OCI-LY1 (cell line): ENCODE data around the gene MYO18A.

Experiments used
- H2AFZ ChIP-seq: fragments of 200-600 bp; sonication (generic), shearing (Covaris generic); 2 replicates; pipeline ENCODE4 v1.6.0; 2014; ENCODE audit warnings: antibody characterized with exemption, mild to moderate bottlenecking, low read length
- H3F3A ChIP-seq: fragments of 200-600 bp; sonication (generic), shearing (Covaris generic); 2 replicates; pipeline ENCODE4 v1.6.0; 2014; ENCODE audit warnings: mild to moderate bottlenecking, antibody characterized with exemption, low read length, moderate library complexity; ENCODE audit not compliant: insufficient read depth
- H3K27ac ChIP-seq: fragments of 200-600 bp; sonication (generic); 2 replicates; pipeline ENCODE4 v1.5.1; 2014; ENCODE audit warnings: low read length, mixed run types, mild to moderate bottlenecking, low read depth; ENCODE audit not compliant: poor library complexity, severe bottlenecking
- H3K27me3 ChIP-seq: fragments of 200-600 bp; sonication (generic); 2 replicates; pipeline ENCODE4 v1.6.0; 2014; ENCODE audit warnings: antibody characterized with exemption, mild to moderate bottlenecking, low read length, moderate library complexity; ENCODE audit not compliant: insufficient read depth
- H3K36me3 ChIP-seq: fragments of 200-600 bp; sonication (generic); 2 replicates; pipeline ENCODE4 v1.6.1; 2014; ENCODE audit warnings: mild to moderate bottlenecking, antibody characterized with exemption, low read length, moderate library complexity, mixed read lengths; ENCODE audit not compliant: insufficient read depth
- H3K4me1 ChIP-seq: fragments of 200-600 bp; sonication (generic); 2 replicates; pipeline ENCODE4 v1.5.1; 2014; ENCODE audit warnings: mild to moderate bottlenecking, low read length, moderate library complexity; ENCODE audit not compliant: insufficient read depth, severe bottlenecking
- H3K4me2 ChIP-seq: fragments of 200-600 bp; sonication (generic), shearing (Covaris generic); 2 replicates; pipeline ENCODE4 v1.6.1; 2014; ENCODE audit warnings: low read length
- H3K4me3 ChIP-seq: fragments of 200-600 bp; sonication (generic); 2 replicates; pipeline ENCODE4 v1.5.1; 2014; ENCODE audit warnings: low read length, low read depth, mild to moderate bottlenecking, mixed read lengths; ENCODE audit not compliant: poor library complexity, severe bottlenecking
- H3K79me2 ChIP-seq: fragments of 200-600 bp; shearing (Covaris generic); 2 replicates; pipeline ENCODE4 v1.6.1; 2016; ENCODE audit warnings: mixed run types, low read length, mixed read lengths; ENCODE audit not compliant: insufficient read depth
- H3K9ac ChIP-seq: fragments of 200-600 bp; sonication (generic), shearing (Covaris generic); 2 replicates; pipeline ENCODE4 v1.6.1; 2014; ENCODE audit warnings: mild to moderate bottlenecking, low read length, mixed read lengths
- H3K9me2 ChIP-seq: fragments of 200-600 bp; sonication (generic), shearing (Covaris generic); 2 replicates; pipeline ENCODE4 v1.6.1; 2014; ENCODE audit warnings: low read depth, mild to moderate bottlenecking, low read length, mixed read lengths
- H3K9me3 ChIP-seq: fragments of 200-600 bp; shearing (Covaris generic); 2 replicates; pipeline ENCODE4 v1.6.1; 2014; ENCODE audit warnings: low read length, mixed read lengths
- H4K20me1 ChIP-seq: fragments of 200-600 bp; sonication (generic), shearing (Covaris generic); 2 replicates; pipeline ENCODE4 v1.6.0; 2016; ENCODE audit warnings: mild to moderate bottlenecking, low read length; ENCODE audit not compliant: insufficient read depth
- EZH2 ChIP-seq: fragments of 200-600 bp; sonication (generic), shearing (Covaris generic); IDR thresholded peaks from 2 replicates; pipeline ENCODE4 v1.8.0; 2017; ENCODE audit warnings: borderline replicate concordance, mixed run types, mild to moderate bottlenecking, antibody characterized with exemption, low read length, moderate library complexity, mixed read lengths
- TF ChIP-seq, protein P1 (sequence below): fragments of 200-600 bp; sonication (generic), shearing (Covaris generic); IDR thresholded peaks from 2 replicates; pipeline ENCODE4 v1.5.1; 2017; ENCODE audit warnings: mild to moderate bottlenecking, antibody characterized with exemption, low read length, moderate library complexity, mixed read lengths

The MYO18A gene

DNA sequence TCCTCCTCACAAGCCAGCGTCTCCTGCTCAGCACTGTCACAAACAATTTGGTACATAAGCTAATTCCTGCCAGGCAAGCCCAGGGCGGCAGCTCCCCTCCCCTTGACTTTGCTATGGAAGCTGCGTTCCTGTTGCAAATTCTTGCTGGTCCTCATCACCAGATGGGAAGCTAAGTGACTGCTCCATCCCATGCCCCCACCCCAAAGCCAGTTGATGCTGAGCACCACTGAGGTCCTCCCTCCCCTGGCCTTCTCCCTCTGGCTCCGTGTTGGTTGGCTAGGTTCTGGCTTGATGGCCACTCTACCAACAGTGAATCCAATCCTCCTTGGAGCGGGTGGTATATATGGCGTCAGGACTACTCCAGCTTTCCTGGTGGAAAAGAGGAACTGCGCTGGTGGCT, 102.9 kb downstream of the MYO18A start:
- no peak overlapping the region for H3K4me2 ChIP-seq
- no peaks in the 10 kb centered on the region for H3K9me3 ChIP-seq
- TF ChIP-seq EZH2, result no peak
- TF ChIP-seq, protein P1, sequence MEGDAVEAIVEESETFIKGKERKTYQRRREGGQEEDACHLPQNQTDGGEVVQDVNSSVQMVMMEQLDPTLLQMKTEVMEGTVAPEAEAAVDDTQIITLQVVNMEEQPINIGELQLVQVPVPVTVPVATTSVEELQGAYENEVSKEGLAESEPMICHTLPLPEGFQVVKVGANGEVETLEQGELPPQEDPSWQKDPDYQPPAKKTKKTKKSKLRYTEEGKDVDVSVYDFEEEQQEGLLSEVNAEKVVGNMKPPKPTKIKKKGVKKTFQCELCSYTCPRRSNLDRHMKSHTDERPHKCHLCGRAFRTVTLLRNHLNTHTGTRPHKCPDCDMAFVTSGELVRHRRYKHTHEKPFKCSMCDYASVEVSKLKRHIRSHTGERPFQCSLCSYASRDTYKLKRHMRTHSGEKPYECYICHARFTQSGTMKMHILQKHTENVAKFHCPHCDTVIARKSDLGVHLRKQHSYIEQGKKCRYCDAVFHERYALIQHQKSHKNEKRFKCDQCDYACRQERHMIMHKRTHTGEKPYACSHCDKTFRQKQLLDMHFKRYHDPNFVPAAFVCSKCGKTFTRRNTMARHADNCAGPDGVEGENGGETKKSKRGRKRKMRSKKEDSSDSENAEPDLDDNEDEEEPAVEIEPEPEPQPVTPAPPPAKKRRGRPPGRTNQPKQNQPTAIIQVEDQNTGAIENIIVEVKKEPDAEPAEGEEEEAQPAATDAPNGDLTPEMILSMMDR, result no peak
- no peak overlapping the region for H3K27ac ChIP-seq
- no peaks in the 10 kb centered on the region for H3F3A ChIP-seq
- H3K27me3 ChIP-seq, result no peaks in the 10 kb centered on the region
- H2AFZ ChIP-seq, result no peak overlapping the region
- peaks cover 22% of the 10 kb centered on the region for H3K36me3 ChIP-seq
- H4K20me1 ChIP-seq, result no peaks in the 10 kb centered on the region
- H3K9me2 ChIP-seq, result no peaks in the 10 kb centered on the region
- H3K79me2 ChIP-seq, result no peaks in the 10 kb centered on the region
- no peak overlapping the region for H3K9ac ChIP-seq
- H3K4me3 ChIP-seq, result no peak overlapping the region
- H3K4me1 ChIP-seq, result no peaks in the 10 kb centered on the region

GRCh38 chr17:29076722-29077121, 103.5 kb downstream of the MYO18A start:
- H3K27ac ChIP-seq, result no peak overlapping the region
- no peak overlapping the region for H3K4me2 ChIP-seq
- no peaks in the 10 kb centered on the region for H3K4me1 ChIP-seq
- H3K79me2 ChIP-seq, result no peaks in the 10 kb centered on the region
- H3K4me3 ChIP-seq, result no peak overlapping the region
- H3F3A ChIP-seq, result no peaks in the 10 kb centered on the region
- H3K36me3 ChIP-seq, result peaks cover 19% of the 10 kb centered on the region
- TF ChIP-seq, protein P1, result no peak
- TF ChIP-seq EZH2, result no peak
- no peak overlapping the region for H2AFZ ChIP-seq
- no peak overlapping the region for H3K9ac ChIP-seq
- no peaks in the 10 kb centered on the region for H3K9me2 ChIP-seq
- H4K20me1 ChIP-seq, result no peaks in the 10 kb centered on the region
- H3K9me3 ChIP-seq, result no peaks in the 10 kb centered on the region
- H3K27me3 ChIP-seq, result no peaks in the 10 kb centered on the region

DNA sequence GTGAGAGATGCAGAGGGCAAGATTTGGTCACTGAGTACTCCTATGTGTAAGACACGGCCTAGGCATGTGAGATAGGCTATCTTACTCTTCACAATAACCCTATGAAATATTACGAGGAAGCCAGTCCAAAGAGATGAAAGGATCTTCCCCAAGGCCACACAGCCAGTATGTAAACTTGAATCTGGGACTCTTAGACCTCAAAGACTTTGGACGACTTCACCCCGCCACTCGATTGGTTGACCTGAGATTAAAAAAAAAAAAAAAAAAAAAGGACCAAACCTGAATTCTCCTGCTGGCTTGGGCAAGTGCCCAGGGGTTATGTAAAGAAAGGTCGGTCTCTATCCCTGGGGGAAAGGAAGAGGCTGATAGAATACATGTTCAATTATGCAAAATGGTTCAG, 104.1 kb downstream of the MYO18A start:
- H3K9me3 ChIP-seq, result no peaks in the 10 kb centered on the region
- no peak overlapping the region for H2AFZ ChIP-seq
- no peaks in the 10 kb centered on the region for H4K20me1 ChIP-seq
- H3K4me2 ChIP-seq, result no peak overlapping the region
- H3F3A ChIP-seq, result no peaks in the 10 kb centered on the region
- H3K36me3 ChIP-seq, result peaks cover 17% of the 10 kb centered on the region
- no peaks in the 10 kb centered on the region for H3K9me2 ChIP-seq
- H3K27me3 ChIP-seq, result no peaks in the 10 kb centered on the region
- no peaks in the 10 kb centered on the region for H3K4me1 ChIP-seq
- no peak overlapping the region for H3K27ac ChIP-seq
- H3K9ac ChIP-seq, result no peak overlapping the region
- no peak overlapping the region for H3K4me3 ChIP-seq
- TF ChIP-seq, protein P1, result no peak
- no peak for TF ChIP-seq EZH2
- H3K79me2 ChIP-seq, result no peaks in the 10 kb centered on the region
